Glutamatergic neuron (in vitro differentiated cells): Measurements from ENCODE around the gene FOXN1. TPM values are rescaled to one million over a fixed set of nuclear protein-coding genes. Genes with fewer than 3 reads are reported as not detected.

Experiments
- DNase-seq: peaks from one replicate; pipeline ENCODE4 v3.0.0; 2022
- H3K27ac Mint-ChIP-seq: one replicate; pipeline ENCODE4 v1.8.0; 2020; ENCODE audit warnings: mild to moderate bottlenecking, mixed read lengths, inconsistent platforms; ENCODE audit not compliant: unreplicated experiment
- H3K27me3 Mint-ChIP-seq: one replicate; pipeline ENCODE4 v1.8.0; 2020; ENCODE audit warnings: mild to moderate bottlenecking, moderate library complexity, mixed read lengths, inconsistent platforms; ENCODE audit not compliant: unreplicated experiment
- H3K36me3 Mint-ChIP-seq: one replicate; pipeline ENCODE4 v1.8.0; 2020; ENCODE audit warnings: mild to moderate bottlenecking, mixed read lengths, inconsistent platforms; ENCODE audit not compliant: unreplicated experiment
- H3K4me1 Mint-ChIP-seq: one replicate; pipeline ENCODE4 v1.8.0; 2020; ENCODE audit warnings: mild to moderate bottlenecking, low read depth, mixed read lengths, inconsistent platforms; ENCODE audit not compliant: unreplicated experiment
- H3K4me3 Mint-ChIP-seq: one replicate; pipeline ENCODE4 v1.8.0; 2020; ENCODE audit warnings: mild to moderate bottlenecking, mixed read lengths, inconsistent platforms; ENCODE audit not compliant: unreplicated experiment
- H3K9me3 Mint-ChIP-seq: one replicate; pipeline ENCODE4 v1.8.0; 2020; ENCODE audit warnings: mild to moderate bottlenecking, moderate library complexity, mixed read lengths, inconsistent platforms; ENCODE audit not compliant: unreplicated experiment
- total RNA-seq: library from RNA; stranded (reverse); fragmentation: NEBNext Ultra II Directional; extraction: Animal tissue kit (Norgen Biotek cat#: 25700); gene quantifications from one replicate; pipeline ENCODE4 v1.2.1, GENCODE V29; 2021; ENCODE audit not compliant: unreplicated experiment
- TF ChIP-seq, protein P1 (sequence below): fragments of 200-600 bp; sonication (generic); IDR thresholded peaks from one replicate; pipeline ENCODE4 v1.5.0; 2021; ENCODE audit not compliant: partially characterized antibody, unreplicated experiment

Gene FOXN1
- total RNA-seq, 1 donor from 2014 or later: not detected

DNA sequence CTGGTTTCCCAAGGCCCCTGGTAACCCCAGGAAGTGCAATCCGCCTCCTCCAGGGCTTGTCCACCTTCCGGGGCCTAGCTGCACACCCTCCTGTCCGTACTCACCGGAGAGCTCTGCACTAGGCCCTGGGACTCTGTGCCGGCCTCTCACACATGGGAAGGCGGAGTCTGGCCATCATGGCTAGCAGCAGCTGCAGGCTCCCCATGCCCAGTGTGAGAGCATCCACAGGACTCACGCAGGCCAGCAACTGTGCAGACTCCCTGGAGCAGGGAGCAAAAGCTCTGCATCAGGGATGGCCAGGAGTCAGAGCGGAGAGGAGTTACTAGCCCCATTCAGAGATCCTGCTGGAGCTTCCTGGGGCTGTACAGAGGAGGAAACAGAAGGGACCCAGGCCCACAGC lies 20.2 kb downstream of the FOXN1 start:
- H3K36me3 Mint-ChIP-seq: no peaks in the 10 kb centered on the region
- peaks cover 4% of the 10 kb centered on the region for H3K27me3 Mint-ChIP-seq
- DNase-seq: no peak
- no peak overlapping the region for H3K4me3 Mint-ChIP-seq
- H3K9me3 Mint-ChIP-seq: peaks cover 6% of the 10 kb centered on the region
- TF ChIP-seq, protein P1, sequence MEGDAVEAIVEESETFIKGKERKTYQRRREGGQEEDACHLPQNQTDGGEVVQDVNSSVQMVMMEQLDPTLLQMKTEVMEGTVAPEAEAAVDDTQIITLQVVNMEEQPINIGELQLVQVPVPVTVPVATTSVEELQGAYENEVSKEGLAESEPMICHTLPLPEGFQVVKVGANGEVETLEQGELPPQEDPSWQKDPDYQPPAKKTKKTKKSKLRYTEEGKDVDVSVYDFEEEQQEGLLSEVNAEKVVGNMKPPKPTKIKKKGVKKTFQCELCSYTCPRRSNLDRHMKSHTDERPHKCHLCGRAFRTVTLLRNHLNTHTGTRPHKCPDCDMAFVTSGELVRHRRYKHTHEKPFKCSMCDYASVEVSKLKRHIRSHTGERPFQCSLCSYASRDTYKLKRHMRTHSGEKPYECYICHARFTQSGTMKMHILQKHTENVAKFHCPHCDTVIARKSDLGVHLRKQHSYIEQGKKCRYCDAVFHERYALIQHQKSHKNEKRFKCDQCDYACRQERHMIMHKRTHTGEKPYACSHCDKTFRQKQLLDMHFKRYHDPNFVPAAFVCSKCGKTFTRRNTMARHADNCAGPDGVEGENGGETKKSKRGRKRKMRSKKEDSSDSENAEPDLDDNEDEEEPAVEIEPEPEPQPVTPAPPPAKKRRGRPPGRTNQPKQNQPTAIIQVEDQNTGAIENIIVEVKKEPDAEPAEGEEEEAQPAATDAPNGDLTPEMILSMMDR: no peak
- peak overlapping the region; percentile 62 for H3K27ac Mint-ChIP-seq
- peaks cover 19% of the 10 kb centered on the region for H3K4me1 Mint-ChIP-seq

DNA sequence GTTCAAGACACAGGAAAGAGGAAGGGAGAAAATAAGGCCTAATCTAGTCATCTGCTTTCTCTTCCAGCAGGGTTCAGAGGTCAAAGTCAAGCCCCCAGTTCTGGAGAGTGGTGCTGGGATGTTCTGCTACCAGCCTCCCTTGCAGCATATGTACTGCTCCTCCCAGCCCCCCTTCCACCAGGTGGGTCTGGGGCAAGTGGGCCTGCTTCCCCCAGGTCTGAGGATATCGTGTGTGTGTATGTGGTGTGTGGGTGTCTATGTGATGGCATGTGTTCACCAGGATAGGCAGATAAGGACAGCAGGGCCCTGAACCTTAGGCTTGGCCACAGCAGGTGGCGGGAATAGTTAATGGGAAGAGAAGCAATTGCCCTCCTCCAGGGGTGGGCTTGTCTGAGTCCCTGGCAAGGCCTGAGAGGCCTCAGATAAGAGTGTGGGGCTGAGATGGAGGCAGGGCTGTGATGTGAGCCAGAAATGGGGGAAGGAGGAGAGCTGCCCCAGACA lies 21.1 kb downstream of the FOXN1 start:
- Mint-ChIP-seq H3K4me3 (no peak overlapping the region), H3K27me3 (peaks cover 4% of the 10 kb centered on the region), H3K36me3 (no peaks in the 10 kb centered on the region), H3K27ac (no peak overlapping the region), H3K9me3 (peaks cover 6% of the 10 kb centered on the region), H3K4me1 (peaks cover 19% of the 10 kb centered on the region)
- TF ChIP-seq, protein P1: no peak
- no peak for DNase-seq

DNA sequence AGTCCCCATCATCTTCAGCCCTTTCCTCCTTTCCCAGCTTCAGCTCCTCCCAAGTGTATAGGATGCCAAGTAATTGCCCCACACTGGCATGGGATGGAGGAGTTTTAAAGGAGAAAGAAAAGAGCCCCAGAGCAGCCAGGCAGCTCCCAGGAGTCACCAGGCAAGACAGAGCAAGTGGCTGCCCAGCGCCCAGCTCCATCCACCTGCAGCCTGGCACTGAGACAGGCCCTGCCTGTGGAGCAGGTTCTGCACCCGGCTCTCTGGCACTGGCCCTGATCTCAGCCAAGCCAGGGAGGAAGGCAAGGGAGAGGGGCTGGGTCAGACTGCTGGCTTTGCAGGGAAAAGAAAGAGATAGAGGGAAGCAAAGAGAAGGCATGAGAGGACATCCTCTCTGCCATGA lies 21.7 kb downstream of the FOXN1 start:
- TF ChIP-seq, protein P1: no peak
- Mint-ChIP-seq H3K27me3 (peaks cover 4% of the 10 kb centered on the region), H3K4me3 (no peak overlapping the region), H3K36me3 (no peaks in the 10 kb centered on the region), H3K27ac (no peak overlapping the region), H3K4me1 (peaks cover 19% of the 10 kb centered on the region), H3K9me3 (peaks cover 6% of the 10 kb centered on the region)
- no peak for DNase-seq

DNA sequence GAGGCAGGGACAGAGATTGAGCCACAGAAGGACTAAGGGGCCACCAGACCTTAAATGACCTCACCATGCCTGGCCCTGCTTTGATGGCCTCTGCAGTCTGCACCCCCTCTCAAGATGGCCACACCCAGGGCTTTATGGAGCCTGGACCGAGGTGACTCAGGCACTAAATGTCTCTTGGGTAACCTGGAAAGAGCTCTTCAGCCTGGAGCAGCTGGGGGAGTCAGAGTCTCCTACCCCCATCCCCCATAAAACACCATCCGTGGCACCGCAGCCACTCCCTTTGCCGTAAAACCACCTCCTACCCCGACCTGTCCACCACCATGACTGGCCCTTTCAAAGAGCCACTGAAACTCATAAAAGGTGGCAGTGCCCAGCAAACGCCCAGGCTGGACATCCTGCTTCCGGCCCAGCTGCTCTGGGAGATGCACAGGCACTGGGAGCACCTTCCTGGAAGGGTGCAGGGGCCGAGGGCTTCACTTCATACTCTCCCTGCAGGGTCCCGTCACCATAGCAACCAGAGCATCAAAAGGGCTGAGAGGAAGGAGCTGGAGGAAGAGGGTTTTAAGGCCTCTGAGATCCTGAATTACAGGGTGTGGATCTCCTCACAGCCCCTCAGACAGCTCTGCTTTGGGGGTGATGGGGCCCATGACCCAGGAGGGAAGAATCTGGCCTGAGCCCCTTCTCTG lies 22.3 kb downstream of the FOXN1 start:
- peaks cover 19% of the 10 kb centered on the region for H3K4me1 Mint-ChIP-seq
- TF ChIP-seq, protein P1: no peak
- peaks cover 3% of the 10 kb centered on the region for H3K27me3 Mint-ChIP-seq
- peaks cover 6% of the 10 kb centered on the region for H3K9me3 Mint-ChIP-seq
- H3K4me3 Mint-ChIP-seq: no peak overlapping the region
- no peak overlapping the region for H3K27ac Mint-ChIP-seq
- no peaks in the 10 kb centered on the region for H3K36me3 Mint-ChIP-seq
- DNase-seq: no peak

DNA sequence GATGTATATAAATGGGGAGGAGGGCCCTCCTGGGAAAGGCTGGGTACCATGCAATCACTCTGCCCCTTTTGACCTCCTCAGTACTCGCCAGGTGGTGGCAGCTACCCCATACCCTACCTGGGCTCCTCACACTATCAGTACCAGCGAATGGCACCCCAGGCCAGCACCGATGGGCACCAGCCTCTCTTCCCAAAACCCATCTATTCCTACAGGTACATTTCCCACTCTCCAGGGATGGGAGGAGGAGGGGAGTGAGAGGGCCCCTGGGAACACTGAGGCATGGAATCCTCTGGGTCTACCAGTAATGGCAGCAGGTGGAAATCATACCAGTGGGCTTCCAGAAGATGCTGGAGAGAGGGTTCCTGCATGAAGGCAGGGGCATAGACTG lies 22.9 kb downstream of the FOXN1 start:
- Mint-ChIP-seq H3K27me3 (no peaks in the 10 kb centered on the region), H3K36me3 (no peaks in the 10 kb centered on the region), H3K4me3 (no peak overlapping the region), H3K9me3 (peaks cover 6% of the 10 kb centered on the region), H3K4me1 (peaks cover 19% of the 10 kb centered on the region), H3K27ac (no peak overlapping the region)
- TF ChIP-seq, protein P1: no peak
- no peak for DNase-seq
